GM18507 (cell line): Measurements from ENCODE around the gene KAZN.
A peak's percentile ranks its signal among the peaks of the same experiment; 100 is the strongest.

Source experiments
- DNase-seq: peaks from one replicate; pipeline ENCODE4 v3.0.0; 2011; ENCODE audit warnings: low read depth; ENCODE audit not compliant: insufficient read length; ENCODE audit errors: extremely low spot score
- FAIRE-seq: peaks from 2 replicates; lab custom pipeline; 2011; peaks lifted over from hg19 to GRCh38; lab: Jason Lieb, UNC

The KAZN gene

DNA sequence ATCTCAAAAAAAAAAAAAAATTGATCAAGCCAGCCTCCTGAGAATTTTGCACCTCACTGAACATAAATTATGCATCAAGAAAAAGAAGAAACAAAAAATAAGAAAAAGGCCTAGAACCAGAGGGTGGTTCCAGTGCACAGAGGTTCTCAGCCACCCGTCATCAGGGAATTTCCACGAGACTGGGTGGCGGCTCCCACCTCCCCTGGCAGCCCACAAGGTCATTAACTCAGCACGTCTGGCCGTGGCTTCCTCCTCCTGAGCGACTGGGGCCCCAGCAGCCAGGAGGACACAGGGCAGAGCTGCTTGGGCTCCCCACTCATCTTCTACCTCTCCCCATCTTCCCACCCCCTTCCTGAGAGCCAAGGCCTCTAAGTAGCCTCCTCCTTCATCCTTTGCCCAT is 539.3 kb downstream of the KAZN start:
- DNase-seq = no peak
- no peak for FAIRE-seq

DNA sequence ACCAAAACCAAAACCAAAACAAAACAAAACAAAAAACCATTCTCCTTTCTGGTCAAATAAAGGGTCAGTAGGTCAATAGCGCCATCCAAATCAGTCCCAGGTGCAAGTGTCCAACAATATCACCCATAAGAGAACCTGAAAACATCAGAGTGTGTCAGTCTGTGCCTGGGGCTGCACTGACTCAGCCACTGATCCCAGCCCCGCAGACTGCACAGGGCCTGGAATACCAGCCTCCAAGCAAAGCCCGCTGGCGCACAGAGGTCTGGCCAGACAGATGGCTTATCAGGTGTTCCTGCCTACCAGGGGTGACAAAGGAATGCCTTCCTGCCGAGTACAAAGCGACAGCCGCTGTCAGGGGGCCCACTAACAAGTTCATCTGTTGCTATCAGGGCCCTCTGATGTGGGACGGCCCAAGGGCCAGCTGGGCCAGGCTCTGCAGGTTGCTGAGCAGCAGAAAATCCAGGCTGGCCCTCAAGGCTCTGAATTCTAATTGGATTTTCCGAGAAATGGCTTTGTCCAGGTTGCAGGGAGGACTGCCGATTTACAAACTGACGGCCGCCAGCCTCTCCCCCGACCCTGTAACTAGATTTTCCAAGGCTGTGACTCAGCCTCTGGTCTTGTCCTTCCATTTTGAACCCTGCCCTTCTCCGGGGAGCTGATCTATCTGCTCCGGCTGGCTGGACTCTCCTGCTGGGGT is 541.3 kb downstream of the KAZN start:
- no peak for FAIRE-seq
- DNase-seq = no peak

DNA sequence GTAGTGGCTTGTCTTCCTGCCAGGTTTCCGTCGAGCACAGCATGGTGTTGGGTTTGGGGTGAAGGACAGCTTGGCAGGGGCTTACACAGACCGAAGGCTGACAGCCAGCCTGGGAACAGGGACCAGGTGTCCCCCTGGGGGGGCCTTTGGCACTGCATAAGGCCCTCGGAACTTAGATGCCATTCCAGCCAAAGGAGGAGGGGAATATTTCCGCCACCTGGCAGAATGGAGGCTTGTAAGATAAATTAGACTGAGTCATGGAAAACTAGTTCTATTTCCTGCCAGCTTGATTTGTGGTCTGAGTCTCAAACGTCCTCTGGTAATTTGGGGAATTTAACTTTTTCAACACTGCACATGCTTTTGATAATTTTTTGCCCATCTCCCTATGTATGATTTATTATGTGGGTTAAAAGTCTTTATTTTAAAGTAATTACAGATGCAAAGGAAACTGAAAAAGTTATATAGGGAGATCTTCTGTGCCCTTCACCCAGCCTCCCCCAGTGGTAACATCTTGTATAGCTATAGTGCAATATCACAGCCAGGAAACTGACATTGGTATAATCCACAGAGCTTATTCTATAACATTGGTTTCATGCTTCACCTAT is 543.6 kb downstream of the KAZN start:
- FAIRE-seq (no peak), DNase-seq (no peak)

DNA sequence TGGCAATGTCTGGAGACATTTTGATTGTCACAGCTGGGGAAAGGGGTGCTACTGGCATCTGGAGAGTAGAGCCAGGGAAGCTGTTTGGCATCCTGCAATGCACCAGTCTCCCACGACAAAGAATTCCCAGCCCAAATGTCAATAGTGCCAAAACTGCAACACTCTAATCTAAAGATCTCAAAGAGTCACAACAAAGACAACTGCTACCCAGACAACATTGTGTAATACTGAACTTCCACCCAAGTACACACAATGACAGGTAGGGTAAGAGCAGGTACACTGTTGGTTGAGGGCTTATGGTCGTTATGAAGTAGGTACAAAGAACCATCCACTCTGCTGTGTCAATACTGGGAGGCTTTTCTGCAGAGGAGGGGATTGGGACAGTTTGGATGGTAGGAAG is 546.8 kb downstream of the KAZN start:
- DNase-seq = no peak
- FAIRE-seq = no peak

DNA sequence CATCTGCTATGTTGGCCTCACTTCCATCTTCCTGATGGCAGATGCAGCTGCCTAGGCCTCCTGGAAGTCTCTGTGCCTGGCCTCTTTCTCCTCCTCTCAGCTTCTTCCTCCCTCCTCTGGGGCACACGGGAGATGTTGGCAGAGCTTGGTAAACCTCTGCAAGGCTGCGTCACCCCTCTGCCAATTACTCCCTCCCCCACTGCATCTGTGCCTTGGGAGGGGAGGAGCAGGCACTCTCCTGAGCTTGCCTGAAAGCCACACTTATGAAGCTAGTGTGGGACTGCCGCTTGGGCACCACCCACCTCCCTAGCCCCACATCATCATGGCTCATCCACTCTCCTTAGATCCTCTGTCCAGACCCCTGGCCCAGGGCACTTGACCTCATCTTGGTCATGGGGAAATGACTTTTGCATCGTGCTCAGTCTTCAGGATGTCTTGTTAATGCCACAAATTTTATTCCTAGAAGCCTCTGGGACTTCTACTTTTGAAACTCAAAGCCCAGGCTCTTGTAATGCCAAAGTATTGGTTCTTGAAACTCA is 547.7 kb downstream of the KAZN start:
- DNase-seq (no peak), FAIRE-seq (no peak)

DNA sequence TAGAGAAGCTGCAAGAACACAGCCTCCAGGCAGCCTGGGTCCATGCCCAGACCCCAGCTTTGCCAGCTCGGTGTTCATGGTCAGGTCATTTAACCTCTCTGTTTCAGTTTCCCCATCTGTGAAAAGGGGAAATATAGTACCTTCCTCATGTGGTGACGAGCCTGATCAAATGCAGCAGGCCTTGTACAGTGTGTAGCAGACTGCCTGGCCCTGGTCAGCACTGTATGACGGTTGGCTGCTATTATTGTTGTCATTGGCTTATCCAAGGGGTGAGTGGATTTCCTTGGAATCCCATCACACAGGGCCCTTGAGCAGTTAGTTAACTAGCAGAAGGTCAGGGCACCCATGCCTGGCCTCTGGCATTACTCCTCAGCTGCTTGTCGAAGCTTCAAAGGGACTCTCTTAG is 548.5 kb downstream of the KAZN start:
- DNase-seq = no peak
- FAIRE-seq = peak; percentile 48

DNA sequence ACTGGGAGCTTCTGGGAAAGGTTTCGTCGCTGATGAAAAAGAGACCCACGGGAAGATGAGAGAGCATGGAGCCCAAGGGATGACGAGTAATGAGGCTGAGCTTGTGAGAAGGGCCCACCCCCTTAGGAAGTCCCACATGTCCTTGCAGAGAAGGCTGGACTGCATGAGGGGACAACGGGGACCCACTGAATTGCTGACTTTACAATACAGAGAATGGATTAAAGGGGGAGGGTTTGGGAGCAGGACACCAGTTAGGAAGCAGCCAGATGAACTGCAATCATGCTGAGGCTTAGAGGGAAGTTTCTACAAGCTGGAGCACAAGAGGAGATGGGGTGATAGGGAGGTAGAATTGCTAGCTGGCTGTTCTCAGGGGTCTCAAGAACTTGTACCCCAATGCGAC is 549.5 kb downstream of the KAZN start:
- no peak for FAIRE-seq
- DNase-seq = no peak

DNA sequence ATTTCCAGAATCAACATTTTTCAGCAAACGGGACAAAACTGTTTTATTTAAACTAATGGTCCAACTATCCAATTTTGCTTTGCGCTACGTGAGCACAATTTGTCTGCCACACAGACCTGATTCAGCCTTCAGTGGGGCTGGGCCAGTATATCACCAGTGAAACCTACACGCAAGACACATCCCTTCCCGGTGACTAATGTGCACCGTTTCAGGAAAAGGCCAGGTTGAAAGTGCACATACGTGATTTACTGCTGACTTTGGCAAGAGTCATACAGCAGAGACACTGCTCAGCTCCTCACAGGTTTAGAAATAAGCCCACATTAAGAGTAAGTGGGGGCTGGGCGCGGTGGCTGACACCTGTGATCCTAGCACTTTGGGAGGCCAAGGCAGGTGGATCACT is 550.0 kb downstream of the KAZN start:
- FAIRE-seq = no peak
- DNase-seq = no peak

DNA sequence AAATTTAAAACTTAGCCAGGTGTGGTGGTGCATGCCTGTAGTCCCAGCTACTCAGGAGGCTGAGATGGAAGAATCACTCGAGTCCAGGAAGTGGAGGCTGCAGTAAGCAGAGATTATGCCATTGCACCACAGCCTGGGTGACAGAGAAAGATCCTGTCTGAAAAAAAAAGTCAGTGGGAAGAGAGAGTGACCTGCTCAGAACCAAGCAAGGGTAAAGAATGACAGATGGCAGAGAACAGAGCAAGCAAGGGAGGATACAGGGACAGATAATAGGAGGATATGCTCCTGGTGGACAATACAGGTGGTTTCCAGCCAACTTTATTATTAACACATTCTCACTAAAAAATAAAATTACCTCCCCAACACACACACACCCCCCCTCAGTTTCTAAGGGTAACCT is 550.5 kb downstream of the KAZN start:
- FAIRE-seq = no peak
- DNase-seq = no peak

DNA sequence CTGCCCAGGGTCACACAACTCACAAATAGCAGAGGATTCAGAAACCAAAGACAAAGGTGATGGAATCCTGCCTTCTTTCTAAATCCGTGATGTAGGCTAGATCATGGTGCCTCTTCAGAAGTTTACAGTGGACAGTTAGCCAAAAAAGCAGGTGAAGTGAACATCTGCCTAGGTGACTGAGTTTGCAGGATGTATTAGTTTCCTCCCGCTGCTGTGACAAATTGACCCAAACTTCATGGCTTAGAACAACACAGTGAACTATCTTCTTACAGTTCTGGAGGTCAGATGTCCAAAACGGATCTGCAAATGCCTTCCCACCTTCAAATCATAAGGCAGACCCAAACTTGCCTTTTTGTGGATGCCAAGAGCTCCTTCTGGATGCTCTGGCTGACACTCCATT is 551.9 kb downstream of the KAZN start:
- DNase-seq = no peak
- FAIRE-seq = no peak

DNA sequence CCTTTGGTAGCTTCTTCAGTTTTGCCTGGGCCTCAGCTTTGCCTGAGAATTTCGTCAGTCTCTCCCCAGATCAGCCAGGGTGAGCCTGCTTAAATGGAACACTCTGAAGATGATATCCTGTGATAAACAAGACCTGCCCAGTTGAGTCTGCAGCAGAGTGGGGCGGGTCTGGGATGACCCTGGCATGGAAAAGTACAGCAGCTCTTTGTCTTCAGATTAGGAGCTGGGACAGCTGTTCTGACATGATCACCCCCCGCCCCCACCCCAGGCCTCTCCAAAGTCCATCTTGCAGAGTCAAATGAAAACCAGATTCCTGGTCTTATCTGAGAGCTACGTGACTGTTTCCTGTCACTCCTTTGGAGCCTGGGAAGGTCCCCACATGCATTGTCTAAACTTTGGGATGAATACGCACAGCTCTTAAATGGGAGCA is 552.9 kb downstream of the KAZN start:
- DNase-seq = no peak
- no peak for FAIRE-seq

DNA sequence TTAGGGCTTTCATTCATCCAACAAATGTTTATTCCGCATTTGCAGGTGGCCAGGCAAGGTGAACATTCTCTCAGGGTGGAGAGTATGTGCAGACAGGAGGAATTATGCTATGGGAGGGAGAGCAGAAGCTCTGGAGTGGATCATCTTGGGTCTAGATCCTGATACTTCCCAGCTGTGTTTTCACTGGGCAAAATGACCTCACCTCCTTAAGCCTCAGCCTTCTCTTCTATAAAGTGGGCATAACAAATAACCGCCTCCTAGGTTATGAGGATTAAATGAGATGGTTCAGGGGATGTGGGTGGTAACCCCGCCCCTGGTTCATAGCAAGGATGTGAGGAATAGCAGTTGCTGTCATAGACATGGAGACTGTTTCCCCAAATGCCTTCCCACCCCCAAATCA is 553.4 kb downstream of the KAZN start:
- DNase-seq = no peak
- no peak for FAIRE-seq

DNA sequence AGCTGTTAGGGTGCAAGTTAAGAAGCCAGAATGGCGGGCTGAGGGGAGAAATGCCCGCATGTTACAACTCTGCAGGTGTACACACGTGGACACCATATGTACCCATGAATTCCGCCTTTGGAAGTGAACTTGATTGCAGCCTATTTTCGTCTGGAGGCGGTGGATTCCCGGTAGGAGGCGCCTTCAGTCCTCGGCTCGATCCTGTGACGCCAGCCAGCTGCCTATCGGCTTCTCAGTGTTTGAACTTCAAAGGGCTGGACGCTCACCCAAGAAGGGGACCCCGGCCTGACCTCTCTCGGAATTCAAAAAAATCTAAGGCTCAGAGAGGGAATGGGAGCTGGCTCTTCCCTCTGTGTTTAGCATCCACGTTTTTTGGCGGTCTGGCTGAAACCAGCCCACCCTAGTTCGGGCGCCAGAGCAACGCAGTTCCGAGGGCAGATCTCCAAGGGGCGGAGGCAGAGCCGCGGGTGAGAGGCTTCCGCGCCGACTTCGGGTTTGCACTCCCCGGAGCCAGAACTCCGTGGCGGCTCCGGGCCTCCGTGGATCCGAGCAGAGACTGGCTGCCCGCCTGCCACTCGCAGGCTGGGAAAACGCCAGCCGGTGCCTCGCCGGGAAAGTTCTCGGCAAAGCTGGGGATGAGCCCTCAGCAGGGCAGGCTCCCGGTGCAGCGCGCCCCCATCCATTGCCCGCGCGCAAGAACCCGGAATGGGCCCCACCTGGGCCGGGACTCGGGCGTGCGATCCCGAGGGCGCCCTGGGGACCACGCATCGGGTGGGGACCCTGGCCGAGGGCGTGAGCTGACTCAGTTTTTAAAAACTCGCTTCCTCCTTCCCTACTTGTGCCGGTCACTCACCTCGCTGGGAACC is 554.1 kb downstream of the KAZN start:
- FAIRE-seq = no peak

DNA sequence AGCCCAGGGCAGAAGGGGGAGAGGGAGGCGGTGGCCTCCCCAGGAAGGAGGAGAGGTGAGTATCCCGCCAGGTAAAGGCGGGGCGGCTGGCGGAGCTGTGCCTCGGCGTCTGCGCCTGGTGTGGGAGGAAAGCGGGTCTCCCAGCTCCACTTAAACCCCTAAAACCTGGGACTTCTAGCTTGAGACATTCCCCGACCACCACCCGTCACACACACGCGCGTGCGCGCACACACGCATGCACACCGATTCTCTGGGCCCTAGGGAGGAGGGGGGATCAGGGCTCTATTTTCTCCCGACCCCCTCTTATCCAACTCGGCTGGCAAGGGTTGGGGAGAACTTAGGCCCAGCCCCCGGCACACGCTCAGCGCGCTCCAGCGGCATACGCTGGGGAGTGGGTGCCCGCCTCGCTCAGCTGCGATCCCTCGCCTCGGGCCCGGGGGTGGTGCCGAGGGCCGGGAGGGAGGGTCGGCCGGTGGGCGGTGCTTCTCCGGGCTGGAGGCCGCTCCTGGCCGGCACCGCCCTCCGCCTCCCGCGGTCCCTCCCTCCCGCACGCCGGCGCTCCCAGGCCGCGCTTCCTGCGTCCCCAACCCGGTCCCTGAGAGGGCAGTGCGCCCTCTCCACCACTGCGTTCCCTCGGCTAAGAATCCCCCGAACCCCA is 554.8 kb downstream of the KAZN start, which contains the start of gene TMEM51:
Gene TMEM51, plus strand, starts transcription at position 564 of the 658 bp plus-strand sequence. CDS start 61,341 bp downstream, outside the sequence.
- no peak for FAIRE-seq
- DNase-seq = no peak

More for the DNA sequence above, 554.1 kb downstream of the KAZN start:
- no peak for DNase-seq

DNA sequence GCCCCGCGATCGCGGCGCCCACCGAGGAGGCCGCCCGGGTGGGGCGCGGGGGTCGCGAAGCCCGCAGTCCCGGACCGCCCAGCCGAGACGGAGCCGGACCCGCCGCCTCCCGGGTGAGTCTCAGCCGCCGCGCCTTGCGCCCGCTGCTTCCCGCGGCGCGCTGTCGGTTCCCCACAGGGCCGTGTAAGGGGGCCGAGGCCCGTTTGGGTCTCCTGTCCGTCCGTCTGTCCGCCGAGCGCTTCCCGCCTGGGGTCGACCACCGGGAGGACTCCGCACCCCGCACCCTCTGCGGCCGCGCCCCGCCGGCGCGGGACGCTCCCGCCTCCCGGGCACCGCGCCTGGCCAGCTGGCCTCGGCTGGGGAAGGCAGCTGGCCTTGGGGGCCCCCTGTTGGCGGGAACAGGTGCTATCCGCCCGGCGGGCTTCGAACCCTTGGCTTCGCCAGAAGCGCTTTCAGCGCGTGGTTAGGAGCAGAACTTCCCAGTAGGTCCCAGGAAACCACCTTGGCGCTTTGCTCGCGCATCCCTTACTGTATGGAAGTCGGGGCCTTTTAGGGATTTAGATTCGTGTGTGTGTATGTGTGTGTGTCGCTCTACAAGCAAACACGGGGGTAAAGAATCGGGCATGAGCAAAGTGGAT is 555.5 kb downstream of the KAZN start:
- DNase-seq (peak; percentile 40), FAIRE-seq (no peak)

DNA sequence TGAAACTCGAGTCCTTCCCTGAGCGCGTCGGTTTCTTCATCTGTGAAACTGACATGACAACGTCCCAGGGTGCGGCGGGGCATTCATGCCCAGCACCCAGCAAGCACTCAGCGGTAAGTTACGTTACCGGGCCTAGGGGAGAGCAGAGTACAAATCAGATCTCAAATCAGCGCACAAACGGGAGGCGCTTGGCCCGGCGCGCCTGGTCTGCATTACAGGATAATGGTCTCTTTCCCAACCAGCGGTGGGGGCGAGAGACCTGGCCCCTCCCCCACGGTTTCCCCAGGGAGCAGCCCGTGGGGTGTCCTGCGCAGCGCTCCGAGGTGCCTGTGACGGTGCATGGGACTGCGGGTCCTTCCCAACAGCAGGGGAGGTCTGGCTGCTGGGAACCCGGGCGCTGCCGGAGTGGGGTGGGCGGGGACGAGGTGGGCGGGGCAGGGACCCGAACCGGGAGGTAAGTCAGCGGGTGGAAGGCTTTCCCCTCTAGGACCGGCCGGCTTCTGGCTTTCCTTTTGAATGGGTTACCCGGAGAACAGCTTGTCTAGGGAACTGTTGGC is 556.1 kb downstream of the KAZN start:
- no peak for DNase-seq
- no peak for FAIRE-seq

DNA sequence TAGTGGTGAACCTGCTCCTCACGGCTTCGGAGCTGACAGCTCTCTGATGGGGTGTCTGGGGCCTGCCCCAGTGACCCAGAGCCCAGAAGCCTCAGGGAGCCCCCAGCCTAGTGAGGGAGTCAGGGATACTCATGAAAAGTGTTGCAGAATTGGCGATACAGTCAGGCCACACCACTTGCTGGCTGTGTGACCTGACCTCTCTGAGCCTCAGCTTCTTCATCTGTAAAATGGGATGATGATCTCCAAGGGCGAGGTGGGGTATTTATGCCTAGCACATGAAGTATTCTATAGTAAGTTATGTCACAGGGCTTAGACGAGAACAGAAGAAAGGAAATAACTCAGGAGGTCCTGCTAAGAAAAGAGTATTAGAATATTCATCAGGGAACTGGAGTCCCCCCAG is 556.7 kb downstream of the KAZN start:
- no peak for FAIRE-seq
- DNase-seq = no peak

DNA sequence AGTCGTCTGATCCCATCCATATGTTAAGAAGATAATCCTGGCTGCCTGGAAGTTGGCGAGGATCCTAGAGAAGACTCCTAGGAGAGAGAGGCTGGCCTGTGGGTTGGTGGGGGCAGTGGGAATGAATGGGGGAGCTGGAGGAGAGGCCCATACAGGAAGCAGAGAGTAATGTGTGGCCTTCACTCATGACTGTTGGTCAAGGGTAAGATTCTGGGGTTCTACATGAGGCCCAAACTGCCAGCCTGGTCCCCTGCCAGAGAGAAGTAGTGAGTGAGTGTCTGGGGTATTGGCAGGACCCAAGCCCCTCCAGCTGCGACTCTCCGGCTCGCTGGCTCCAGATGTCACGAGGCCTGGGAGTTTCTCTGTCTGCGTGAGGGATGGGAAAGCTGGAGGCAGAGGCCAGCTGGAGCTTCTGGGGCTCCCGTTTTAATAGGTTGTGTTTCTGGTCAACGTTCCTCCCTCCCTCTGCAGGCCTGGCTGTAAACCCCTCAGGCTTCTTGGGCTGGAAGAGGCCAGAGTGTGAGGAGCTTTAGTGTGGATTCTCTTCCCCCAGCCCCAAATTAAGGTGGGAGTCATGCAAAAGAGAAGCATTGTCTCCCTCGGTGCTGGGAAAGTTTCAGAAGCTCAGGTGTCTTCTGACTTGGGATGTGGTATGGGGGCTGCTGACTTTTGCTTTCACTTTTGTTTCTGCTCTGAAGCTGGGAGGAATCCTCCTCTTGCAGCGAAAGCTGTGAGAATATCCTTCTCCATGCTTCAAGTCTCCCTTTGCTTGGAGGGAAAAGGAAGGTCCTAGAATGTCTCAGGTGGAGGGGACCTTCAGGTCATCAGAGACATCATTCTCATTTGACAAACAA is 557.6 kb downstream of the KAZN start:
- DNase-seq (no peak), FAIRE-seq (peak; percentile 60)
